ENCODE results near the gene CDK5. TPM values are rescaled to one million over a fixed set of nuclear protein-coding genes. Genes with fewer than 3 reads are reported as not detected.

CDK5 gene
- total and polyA plus RNA-seq, 9 donors: 2.7 to 9.4 (median 4.1) TPM

DNA sequence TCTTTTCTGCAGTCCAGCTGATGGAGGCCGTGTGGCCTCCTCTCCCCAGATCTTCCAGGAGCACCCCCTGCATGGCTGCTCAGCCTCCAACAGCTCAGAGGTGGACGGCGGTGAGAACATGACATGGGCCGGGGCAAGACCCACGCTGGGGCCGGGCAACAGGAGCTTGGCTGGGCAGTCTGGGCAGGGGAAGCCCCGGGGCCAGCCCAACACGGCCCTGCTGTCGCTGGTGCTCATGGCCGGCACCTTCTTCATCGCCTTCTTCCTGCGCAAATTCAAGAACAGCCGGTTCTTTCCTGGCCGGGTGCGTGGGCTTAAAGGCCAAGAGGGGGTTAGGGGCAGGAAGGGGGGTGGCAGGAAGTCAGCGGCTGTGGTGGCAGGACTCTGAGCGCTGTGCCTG, 16.3 kb upstream of the CDK5 start:
- H3K9me3 ChIP-seq: no peaks in the 10 kb centered on the region
- WGBS, 3 donors: 78 to 82% (median 80%) methylated on average over 17 of the region's 17 CpGs
- no peak overlapping the region for H3K27ac ChIP-seq
- no peaks in the 10 kb centered on the region for H3K27me3 ChIP-seq
- no peak for DNase-seq
- H3K36me3 ChIP-seq: no peaks in the 10 kb centered on the region
- intact Hi-C loops (cut with DNase I): no loop called here
- H3K4me1 ChIP-seq (ENCODE audit: insufficient read depth): peaks cover 2% of the 10 kb centered on the region
- no peak overlapping the region for H3K4me3 ChIP-seq
- TF ChIP-seq POLR2A (IDR thresholded peaks at IDR 0.05): no peak
- no peak for TF ChIP-seq EP300 (IDR thresholded peaks at IDR 0.05)
- TF ChIP-seq, protein P1, sequence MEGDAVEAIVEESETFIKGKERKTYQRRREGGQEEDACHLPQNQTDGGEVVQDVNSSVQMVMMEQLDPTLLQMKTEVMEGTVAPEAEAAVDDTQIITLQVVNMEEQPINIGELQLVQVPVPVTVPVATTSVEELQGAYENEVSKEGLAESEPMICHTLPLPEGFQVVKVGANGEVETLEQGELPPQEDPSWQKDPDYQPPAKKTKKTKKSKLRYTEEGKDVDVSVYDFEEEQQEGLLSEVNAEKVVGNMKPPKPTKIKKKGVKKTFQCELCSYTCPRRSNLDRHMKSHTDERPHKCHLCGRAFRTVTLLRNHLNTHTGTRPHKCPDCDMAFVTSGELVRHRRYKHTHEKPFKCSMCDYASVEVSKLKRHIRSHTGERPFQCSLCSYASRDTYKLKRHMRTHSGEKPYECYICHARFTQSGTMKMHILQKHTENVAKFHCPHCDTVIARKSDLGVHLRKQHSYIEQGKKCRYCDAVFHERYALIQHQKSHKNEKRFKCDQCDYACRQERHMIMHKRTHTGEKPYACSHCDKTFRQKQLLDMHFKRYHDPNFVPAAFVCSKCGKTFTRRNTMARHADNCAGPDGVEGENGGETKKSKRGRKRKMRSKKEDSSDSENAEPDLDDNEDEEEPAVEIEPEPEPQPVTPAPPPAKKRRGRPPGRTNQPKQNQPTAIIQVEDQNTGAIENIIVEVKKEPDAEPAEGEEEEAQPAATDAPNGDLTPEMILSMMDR (IDR thresholded peaks at IDR 0.05): no peak

DNA sequence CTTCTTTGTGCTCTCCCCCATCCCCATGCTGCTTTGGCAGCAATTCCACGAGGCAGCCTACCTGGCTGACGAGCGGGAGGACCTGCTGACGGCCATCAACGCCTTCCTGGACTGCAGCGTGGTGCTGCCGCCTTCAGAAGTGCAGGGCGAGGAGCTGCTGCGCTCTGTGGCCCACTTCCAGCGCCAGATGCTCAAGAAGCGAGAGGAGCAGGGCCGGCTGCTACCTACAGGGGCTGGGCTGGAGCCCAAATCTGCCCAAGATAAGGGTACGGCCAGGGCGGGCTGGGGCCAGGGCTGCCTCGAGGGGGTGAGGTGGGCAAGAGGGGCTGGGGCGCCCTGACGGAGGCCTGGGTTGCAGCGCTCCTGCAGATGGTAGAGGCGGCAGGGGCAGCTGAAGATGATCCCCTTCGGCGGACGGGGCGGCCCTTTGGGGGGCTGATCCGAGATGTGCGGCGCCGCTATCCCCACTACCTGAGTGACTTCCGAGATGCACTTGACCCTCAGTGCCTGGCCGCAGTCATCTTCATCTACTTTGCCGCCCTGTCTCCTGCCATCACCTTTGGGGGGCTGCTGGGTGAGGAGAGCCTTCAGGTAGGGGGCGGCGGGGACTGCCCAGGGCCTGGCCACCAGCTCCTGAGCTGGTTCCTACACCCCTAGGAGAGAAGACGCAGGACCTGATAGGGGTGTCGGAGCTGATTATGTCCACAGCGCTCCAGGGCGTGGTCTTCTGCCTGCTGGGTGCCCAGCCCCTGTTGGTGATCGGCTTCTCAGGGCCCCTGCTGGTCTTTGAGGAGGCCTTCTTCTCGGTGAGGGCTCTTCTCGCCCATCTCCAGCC, 13.6 kb upstream of the CDK5 start:
- Histone ChIP-seq H3K4me1 (ENCODE audit: insufficient read depth) (no peaks in the 10 kb centered on the region), H3K4me3 (no peak overlapping the region), H3K9me3 (no peaks in the 10 kb centered on the region), H3K27ac (no peak overlapping the region), H3K36me3 (no peaks in the 10 kb centered on the region), H3K27me3 (no peaks in the 10 kb centered on the region)
- intact Hi-C loops (cut with DNase I): no loop called here
- TF ChIP-seq, protein P1 (IDR thresholded peaks at IDR 0.05): no peak
- no peak for DNase-seq
- 87 to 90% (median 87%) methylated on average over 38 to 39 of the region's 39 CpGs for WGBS, 3 donors

DNA sequence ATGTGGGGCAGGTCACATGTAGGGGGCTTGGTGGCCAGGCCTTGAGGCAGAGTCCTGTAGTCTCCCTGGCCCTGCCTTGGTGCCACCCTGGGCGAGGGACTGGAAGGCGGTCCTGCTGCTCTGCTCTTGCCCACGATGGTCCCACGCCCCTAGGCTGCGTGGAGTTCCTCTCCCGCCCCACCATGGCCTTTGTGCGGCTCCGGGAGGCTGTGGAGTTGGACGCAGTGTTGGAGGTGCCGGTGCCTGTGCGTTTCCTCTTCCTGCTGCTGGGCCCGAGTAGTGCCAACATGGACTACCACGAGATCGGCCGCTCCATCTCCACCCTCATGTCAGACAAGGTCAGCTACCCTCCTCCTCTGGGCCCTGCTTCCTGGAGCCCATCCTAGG, 12.9 kb upstream of the CDK5 start:
- intact Hi-C loops (cut with DNase I): no loop called here
- H3K9me3 ChIP-seq: no peaks in the 10 kb centered on the region
- no peak overlapping the region for H3K4me3 ChIP-seq
- H3K27ac ChIP-seq: no peak overlapping the region
- TF ChIP-seq EP300 (IDR thresholded peaks at IDR 0.05): no peak
- TF ChIP-seq POLR2A (IDR thresholded peaks at IDR 0.05): no peak
- TF ChIP-seq, protein P1 (IDR thresholded peaks at IDR 0.05): no peak
- no peaks in the 10 kb centered on the region for H3K4me1 ChIP-seq (ENCODE audit: insufficient read depth)
- WGBS, 3 donors: 88 to 89% (median 88%) methylated on average over 12 to 15 of the region's 15 CpGs
- no peak for DNase-seq
- no peaks in the 10 kb centered on the region for H3K27me3 ChIP-seq
- H3K36me3 ChIP-seq: no peaks in the 10 kb centered on the region

DNA sequence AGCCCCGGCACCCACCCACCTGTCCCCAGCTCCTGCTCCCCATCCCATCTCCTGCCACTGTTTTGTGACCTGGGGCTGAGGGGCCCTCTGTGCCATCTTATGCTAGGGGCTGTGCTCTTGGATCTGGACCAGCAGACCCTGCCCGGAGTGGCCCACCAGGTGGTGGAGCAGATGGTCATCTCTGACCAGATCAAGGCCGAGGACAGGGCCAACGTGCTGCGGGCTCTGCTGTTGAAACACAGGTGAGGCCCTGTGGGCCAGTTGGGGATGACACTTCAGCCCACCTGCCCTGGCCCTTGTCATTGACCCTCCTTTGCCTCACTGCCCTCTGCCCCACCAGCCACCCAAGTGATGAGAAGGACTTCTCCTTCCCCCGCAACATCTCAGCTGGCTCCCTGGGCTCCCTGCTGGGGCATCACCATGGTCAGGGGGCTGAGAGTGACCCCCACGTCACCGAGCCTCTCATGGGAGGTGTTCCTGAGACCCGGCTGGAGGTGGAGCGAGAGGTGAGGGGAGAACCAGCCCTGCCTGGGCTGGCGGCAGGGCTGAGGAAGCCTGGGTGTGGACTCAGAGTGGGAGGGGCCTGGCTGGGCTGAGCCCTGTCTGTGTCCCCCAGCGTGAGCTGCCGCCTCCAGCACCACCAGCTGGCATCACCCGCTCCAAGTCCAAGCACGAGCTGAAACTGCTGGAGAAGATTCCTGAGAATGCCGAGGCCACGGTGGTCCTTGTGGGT, 12.3 kb upstream of the CDK5 start:
- Histone ChIP-seq H3K9me3 (no peaks in the 10 kb centered on the region), H3K27ac (no peak overlapping the region), H3K4me1 (ENCODE audit: insufficient read depth) (no peaks in the 10 kb centered on the region), H3K36me3 (no peaks in the 10 kb centered on the region), H3K27me3 (no peaks in the 10 kb centered on the region), H3K4me3 (no peak overlapping the region)
- intact Hi-C loops (cut with DNase I): no loop called here
- no peak for TF ChIP-seq POLR2A (IDR thresholded peaks at IDR 0.05)
- TF ChIP-seq EP300 (IDR thresholded peaks at IDR 0.05): no peak
- TF ChIP-seq, protein P1 (IDR thresholded peaks at IDR 0.05): no peak
- DNase-seq: no peak
- WGBS, 3 donors: 78 to 81% (median 80%) methylated on average over 15 to 17 of the region's 17 CpGs

Measured in ovary (tissue), 9 donors.